Measurements from ENCODE around the gene RCAN2. TPM values are rescaled to one million over a fixed set of nuclear protein-coding genes. Genes with fewer than 3 reads are reported as not detected.

The RCAN2 gene
- total and polyA plus RNA-seq, 2 donors (not counting 1 experiment from before 2014, with no cell fraction given), result not detected

DNA sequence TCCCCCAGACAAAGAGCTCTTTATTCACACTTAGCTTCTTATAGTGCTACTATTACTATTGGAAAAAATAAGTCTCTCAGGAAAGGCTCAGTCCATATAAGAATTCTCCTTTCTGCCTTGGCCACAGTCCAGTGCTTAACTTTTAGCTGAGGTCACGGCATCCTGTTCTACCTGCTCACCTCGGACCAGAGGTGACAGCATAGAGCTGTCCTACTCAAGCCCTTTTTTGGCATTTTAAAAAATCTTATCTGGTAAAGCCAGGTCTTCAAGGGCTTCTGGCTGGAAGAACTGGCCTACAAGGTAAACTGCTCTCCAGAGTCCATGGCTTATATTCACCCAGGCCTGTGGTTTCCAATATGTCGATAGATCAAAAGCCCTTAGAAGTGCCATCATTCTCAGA, 109.7 kb downstream of the RCAN2 start:
- Mint-ChIP-seq H3K27me3 (peaks cover 11% of the 10 kb centered on the region), H3K27ac (no peak overlapping the region), H3K4me3 (no peak overlapping the region), H3K9me3 (ENCODE audit: insufficient read depth) (no peaks in the 10 kb centered on the region), H3K4me1 (peaks cover 48% of the 10 kb centered on the region)
- H3K9ac ChIP-seq (ENCODE audit: low read length), result no peak overlapping the region
- H3K4me2 ChIP-seq (replicated peaks; ENCODE audit: low read depth, low read length, poor library complexity, severe bottlenecking), result no peak overlapping the region
- ChIA-PET POLR2A (no interaction called here), CTCF (interaction anchor here (0.7 to 3.7 kb wide), 3 partner anchors 26 to 161 kb away, joined by 3 to 17 read pairs (median 4); no protein-coding TSS in a partner anchor)
- peaks cover 0 to under 1% (median 0%) of the 10 kb centered on the region in 3 donors for H3K9me3 ChIP-seq (ENCODE audit: control extremely low read depth in 1 of 3, control insufficient read depth in 2 of 3, insufficient read depth in 1 of 3, low read length in 2 of 3)
- no peak for ATAC-seq (ENCODE audit: low read depth)
- no peaks in the 10 kb centered on the region for H4K20me1 ChIP-seq (ENCODE audit: control insufficient read depth, insufficient read depth, low read length, poor library complexity, severe bottlenecking)
- TF ChIP-seq, protein P1, sequence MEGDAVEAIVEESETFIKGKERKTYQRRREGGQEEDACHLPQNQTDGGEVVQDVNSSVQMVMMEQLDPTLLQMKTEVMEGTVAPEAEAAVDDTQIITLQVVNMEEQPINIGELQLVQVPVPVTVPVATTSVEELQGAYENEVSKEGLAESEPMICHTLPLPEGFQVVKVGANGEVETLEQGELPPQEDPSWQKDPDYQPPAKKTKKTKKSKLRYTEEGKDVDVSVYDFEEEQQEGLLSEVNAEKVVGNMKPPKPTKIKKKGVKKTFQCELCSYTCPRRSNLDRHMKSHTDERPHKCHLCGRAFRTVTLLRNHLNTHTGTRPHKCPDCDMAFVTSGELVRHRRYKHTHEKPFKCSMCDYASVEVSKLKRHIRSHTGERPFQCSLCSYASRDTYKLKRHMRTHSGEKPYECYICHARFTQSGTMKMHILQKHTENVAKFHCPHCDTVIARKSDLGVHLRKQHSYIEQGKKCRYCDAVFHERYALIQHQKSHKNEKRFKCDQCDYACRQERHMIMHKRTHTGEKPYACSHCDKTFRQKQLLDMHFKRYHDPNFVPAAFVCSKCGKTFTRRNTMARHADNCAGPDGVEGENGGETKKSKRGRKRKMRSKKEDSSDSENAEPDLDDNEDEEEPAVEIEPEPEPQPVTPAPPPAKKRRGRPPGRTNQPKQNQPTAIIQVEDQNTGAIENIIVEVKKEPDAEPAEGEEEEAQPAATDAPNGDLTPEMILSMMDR (IDR thresholded peaks at IDR 0.05), result no peak
- TF ChIP-seq EZH2 (IDR thresholded peaks at IDR 0.05; ENCODE audit: borderline replicate concordance, insufficient read depth, low read depth, low read length, poor library complexity, severe bottlenecking), result no peak
- no peak overlapping the region for H2AFZ ChIP-seq (ENCODE audit: insufficient read depth, low read depth, low read length, poor library complexity, severe bottlenecking)
- no peak for DNase-seq
- no peak overlapping the region for H3K4me3 ChIP-seq (ENCODE audit: control extremely low read depth in 1 of 5, extremely low read depth in 1 of 5, insufficient read depth in 1 of 5, low read depth in 2 of 5, low read length in 4 of 5)
- peaks cover 0 to 3% (median 0%) of the 10 kb centered on the region in 4 experiments for H3K27me3 ChIP-seq (replicated peaks in 1 of 4; ENCODE audit: control extremely low read depth in 1 of 4, control insufficient read depth in 3 of 4, insufficient read depth in 4 of 4, low read length in 3 of 4)
- no peak overlapping the region for H3K27ac ChIP-seq (ENCODE audit: low read length in 2 of 2)
- intact Hi-C loops (cut with micrococcal nuclease), result no loop called here
- WGBS (ENCODE audit: insufficient coverage), result 94% methylated on average over 3 of the region's 3 CpGs
- no peaks in the 10 kb centered on the region for H3K79me2 ChIP-seq (ENCODE audit: control insufficient read depth, insufficient read depth, low read length)
- no peaks in the 10 kb centered on the region for H3K36me3 ChIP-seq (replicated peaks in 1 of 2; ENCODE audit: control extremely low read depth in 1 of 2, control insufficient read depth in 1 of 2, extremely low read depth in 1 of 2, insufficient read depth in 2 of 2, low read length in 1 of 2)
- peaks cover 20 to 23% of the 10 kb centered on the region in 2 donors for H3K4me1 ChIP-seq (ENCODE audit: control insufficient read depth in 2 of 2, insufficient read depth in 2 of 2, low read length in 2 of 2)

DNA sequence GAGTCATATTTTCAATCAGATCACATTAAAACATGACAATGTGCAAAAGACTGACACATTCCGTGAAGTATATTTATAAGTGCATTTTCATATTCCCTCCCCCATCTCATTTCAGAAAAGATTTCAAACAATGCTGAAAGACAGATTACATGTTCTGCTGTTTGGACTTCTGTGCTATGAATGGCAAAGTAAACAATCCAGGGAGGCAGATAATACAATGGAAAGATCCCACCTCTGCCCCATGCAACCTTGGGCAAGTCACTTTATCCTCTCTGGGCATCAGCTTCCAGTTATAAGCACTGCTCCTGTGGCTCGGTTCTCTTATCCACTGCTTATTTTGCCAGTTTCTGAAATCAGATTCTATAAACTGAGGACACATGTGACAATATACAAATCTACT, 110.2 kb downstream of the RCAN2 start:
- POLR2A ChIA-PET, result no interaction called here
- Histone ChIP-seq H4K20me1 (ENCODE audit: control insufficient read depth, insufficient read depth, low read length, poor library complexity, severe bottlenecking) (no peaks in the 10 kb centered on the region), H3K9me3 (ENCODE audit: control extremely low read depth in 1 of 3, control insufficient read depth in 2 of 3, insufficient read depth in 1 of 3, low read length in 2 of 3) (peaks cover 0 to 5% (median 0%) of the 10 kb centered on the region in 3 donors), H3K27me3 (replicated peaks in 1 of 4; ENCODE audit: control extremely low read depth in 1 of 4, control insufficient read depth in 3 of 4, insufficient read depth in 4 of 4, low read length in 3 of 4) (peaks cover 0 to 3% (median 0%) of the 10 kb centered on the region in 4 experiments), H3K4me3 (ENCODE audit: control extremely low read depth in 1 of 5, extremely low read depth in 1 of 5, insufficient read depth in 1 of 5, low read depth in 2 of 5, low read length in 4 of 5) (no peak overlapping the region), H3K9ac (ENCODE audit: low read length) (no peak overlapping the region), H3K4me2 (replicated peaks; ENCODE audit: low read depth, low read length, poor library complexity, severe bottlenecking) (no peak overlapping the region), H3K79me2 (ENCODE audit: control insufficient read depth, insufficient read depth, low read length) (no peaks in the 10 kb centered on the region), H3K4me1 (ENCODE audit: control insufficient read depth in 2 of 2, insufficient read depth in 2 of 2, low read length in 2 of 2) (peaks cover 25 to 28% of the 10 kb centered on the region in 2 donors), H3K36me3 (replicated peaks in 1 of 2; ENCODE audit: control extremely low read depth in 1 of 2, control insufficient read depth in 1 of 2, extremely low read depth in 1 of 2, insufficient read depth in 2 of 2, low read length in 1 of 2) (no peaks in the 10 kb centered on the region), H2AFZ (ENCODE audit: insufficient read depth, low read depth, low read length, poor library complexity, severe bottlenecking) (no peak overlapping the region), H3K27ac (ENCODE audit: low read length in 2 of 2) (no peak overlapping the region)
- H3K27ac Mint-ChIP-seq, result no peak overlapping the region
- H3K4me1 Mint-ChIP-seq, result peaks cover 52% of the 10 kb centered on the region
- TF ChIP-seq, protein P1 (IDR thresholded peaks at IDR 0.05), result no peak
- TF ChIP-seq EZH2 (IDR thresholded peaks at IDR 0.05; ENCODE audit: borderline replicate concordance, insufficient read depth, low read depth, low read length, poor library complexity, severe bottlenecking), result no peak
- WGBS (ENCODE audit: insufficient coverage), result 63% methylated on average over 1 of the region's 2 CpGs
- H3K4me3 Mint-ChIP-seq, result no peak overlapping the region
- CTCF ChIA-PET, result interaction anchor here (0.7 to 3.7 kb wide), 3 partner anchors 27 to 160 kb away, joined by 3 to 17 read pairs (median 4); no protein-coding TSS in a partner anchor
- DNase-seq (no peak), ATAC-seq (ENCODE audit: low read depth) (no peak)
- no peaks in the 10 kb centered on the region for H3K9me3 Mint-ChIP-seq (ENCODE audit: insufficient read depth)
- H3K27me3 Mint-ChIP-seq, result peaks cover 11% of the 10 kb centered on the region
- intact Hi-C loops (cut with micrococcal nuclease), result no loop called here

Data from B cell (primary cell).